Measurements from ENCODE around the gene PDE6B.

GRCh38 chr4:654871-655463 lies 29.6 kb downstream of the PDE6B start:
- no peak for TF ChIP-seq PBX3 (IDR thresholded peaks at IDR 0.05)
- no peak for TF ChIP-seq MAX (IDR thresholded peaks at IDR 0.05)
- no peak for TF ChIP-seq KDM1A (IDR thresholded peaks at IDR 0.05; ENCODE audit: low read depth)
- TF ChIP-seq CTCF (IDR thresholded peaks at IDR 0.05), result no peak
- TF ChIP-seq RFX5 (IDR thresholded peaks at IDR 0.05), result no peak
- no peak for TF ChIP-seq POLR2AphosphoS2 (conservative IDR thresholded peaks at IDR 0.05; ENCODE audit: low read length)
- no peak for TF ChIP-seq EP300 (IDR thresholded peaks at IDR 0.05)
- TF ChIP-seq EHMT2 (IDR thresholded peaks at IDR 0.05; ENCODE audit: low read depth), result no peak
- no peak for TF ChIP-seq ZC3H11A (IDR thresholded peaks at IDR 0.05)
